Stimulated activated CD4-positive, alpha-beta T cell treated with anti-CD3 and anti-CD28 coated beads, Interleukin-1b, Interleukin-23, amount 100 ng/mL, for 24 hours (primary cell): ENCODE measurements around the gene ANXA4.
A peak's percentile ranks its signal among the peaks of the same experiment; 100 is the strongest.
"Not testable (repeated sequence)": the region's sequence is repeated elsewhere in the genome, so short reads cannot be mapped to it uniquely, and the experiment has no call there.

Source experiments
- DNase-seq, 4 experiments: peaks; one replicate each; pipeline ENCODE4 v3.0.0-alpha.2; 2020; ENCODE audit warnings: low read depth in 4 of 4, low spot score in 1 of 4

Gene ANXA4

DNA sequence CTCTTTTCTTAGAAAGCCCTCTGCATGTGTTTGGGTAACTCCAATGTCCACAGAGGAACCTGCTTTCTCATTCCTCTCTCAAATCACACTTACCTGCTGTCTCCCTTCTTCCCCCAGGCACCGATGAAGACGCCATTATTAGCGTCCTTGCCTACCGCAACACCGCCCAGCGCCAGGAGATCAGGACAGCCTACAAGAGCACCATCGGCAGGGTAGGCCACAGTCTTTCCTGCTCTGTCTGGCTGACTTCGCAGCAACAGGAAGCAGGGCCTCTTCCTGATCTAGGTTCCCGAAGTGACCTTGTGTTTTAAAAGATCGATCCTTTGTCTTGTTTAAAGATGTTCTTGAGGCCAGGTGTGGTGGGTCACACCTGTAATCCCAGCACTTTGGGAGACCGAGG lies 62.5 kb downstream of the ANXA4 start:
- no peak for DNase-seq

DNA sequence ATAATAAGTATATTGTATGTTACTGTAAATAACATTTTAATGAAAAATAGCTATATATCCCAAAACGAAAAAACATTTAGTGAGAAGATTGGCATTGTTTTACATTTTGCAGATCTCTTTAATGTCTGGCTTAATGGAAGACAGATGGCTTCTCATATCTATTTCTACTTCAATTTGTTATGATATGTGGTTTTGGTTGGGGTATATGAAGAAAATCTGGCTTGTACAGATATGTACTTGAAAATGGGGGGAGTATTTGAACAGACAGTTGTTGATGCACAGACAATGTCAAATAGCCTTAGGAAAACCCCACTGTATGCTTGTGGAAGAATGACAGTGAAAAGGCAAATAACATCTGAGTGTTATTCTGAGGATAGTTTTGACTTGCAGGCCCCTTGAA lies 64.0 kb downstream of the ANXA4 start:
- DNase-seq: no peak

DNA sequence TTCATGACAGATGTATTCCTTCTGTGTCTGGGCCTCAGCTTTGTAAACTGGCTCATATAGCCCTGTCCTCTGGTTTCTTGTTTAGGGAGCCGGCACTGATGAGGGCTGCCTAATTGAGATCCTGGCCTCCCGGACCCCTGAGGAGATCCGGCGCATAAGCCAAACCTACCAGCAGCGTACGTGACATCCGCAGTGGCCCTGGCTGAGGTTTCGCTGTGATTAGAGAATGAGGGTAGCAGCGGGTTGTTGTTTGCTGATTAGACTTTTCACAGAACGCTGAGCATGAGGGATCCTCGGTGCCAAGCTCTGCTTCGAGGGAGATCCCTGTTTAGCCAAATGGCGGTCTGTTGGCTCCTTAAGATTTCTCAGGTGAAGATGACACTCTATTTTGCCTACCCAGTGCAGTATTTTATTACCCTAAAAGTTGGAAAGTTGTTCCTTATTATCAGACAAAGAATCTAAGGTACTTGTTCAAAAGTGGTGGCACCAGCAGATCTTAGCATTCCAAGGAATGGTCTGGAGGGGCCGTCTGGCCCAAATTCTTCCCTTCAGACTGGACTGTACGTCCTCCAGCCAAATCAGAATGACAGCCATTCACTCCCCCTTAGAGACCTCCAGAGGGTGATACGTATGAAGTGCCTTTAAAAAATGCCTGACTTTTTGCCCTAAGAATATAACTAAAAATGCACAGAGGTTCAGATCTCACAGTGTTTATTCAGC lies 66.0 kb downstream of the ANXA4 start:
- no peak for DNase-seq

DNA sequence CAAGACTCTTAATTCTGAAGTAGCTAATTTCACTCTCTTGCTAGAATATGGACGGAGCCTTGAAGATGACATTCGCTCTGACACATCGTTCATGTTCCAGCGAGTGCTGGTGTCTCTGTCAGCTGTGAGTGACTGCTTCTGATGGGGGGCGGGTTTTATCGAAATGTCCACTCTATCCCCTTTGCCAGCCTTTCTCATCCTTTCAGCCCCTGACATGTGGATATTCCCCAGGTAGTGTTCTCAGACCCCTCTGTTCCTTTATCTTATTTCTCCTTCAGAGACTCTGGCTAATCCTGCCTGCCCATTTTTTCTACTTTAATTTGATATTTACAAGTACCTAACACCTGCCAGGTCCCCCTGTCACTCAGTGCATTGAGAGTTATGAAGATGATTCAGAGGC lies 68.6 kb downstream of the ANXA4 start:
- DNase-seq: no peak

DNA sequence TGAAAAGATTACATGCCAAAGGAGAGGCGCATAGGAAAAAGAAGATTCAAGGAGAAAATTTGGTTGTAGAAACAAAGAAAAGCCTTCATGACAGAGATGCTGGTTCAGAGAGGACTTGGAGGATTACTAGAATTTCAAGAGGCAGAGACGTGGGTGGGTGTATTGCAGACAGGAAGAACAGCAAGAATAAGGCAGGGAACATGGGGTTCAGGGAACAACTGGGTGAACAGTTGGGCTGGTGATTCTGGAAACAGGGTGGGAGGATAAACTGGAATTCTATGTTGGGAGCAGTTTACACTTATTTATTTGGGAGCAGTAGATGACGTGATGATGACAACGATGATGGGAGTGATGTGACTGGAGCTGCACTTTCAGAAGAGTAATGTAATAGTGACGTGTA lies 69.1 kb downstream of the ANXA4 start:
- DNase-seq: no peak

GRCh38 chr2:69811591-69811990 lies 69.7 kb downstream of the ANXA4 start:
- DNase-seq: no peak

DNA sequence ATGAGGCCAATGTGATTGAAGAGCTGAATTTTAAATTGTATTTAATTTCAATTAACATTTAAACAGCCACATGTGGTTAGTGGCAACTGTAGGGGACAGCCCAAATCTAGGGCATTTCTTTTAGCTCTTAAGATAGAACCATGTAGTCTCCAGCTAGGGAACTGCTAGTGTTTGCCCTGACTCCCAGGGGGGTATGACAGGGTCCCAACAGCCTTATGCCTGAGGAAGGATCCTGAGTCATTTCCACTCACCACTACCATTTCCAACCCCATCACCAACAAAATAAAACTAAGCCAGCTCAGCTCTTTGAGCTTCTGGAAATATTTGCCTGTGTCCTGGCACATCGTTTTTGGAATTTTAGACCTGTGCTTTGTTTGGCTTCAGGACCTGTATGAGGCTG lies 73.8 kb downstream of the ANXA4 start:
- no peak for DNase-seq

GRCh38 chr2:69816923-69817542 lies 75.1 kb downstream of the ANXA4 start:
- DNase-seq: peak; percentile 25 to 59 (median 42)

GRCh38 chr2:69817729-69818501 lies 76.0 kb downstream of the ANXA4 start:
- DNase-seq: no peak

DNA sequence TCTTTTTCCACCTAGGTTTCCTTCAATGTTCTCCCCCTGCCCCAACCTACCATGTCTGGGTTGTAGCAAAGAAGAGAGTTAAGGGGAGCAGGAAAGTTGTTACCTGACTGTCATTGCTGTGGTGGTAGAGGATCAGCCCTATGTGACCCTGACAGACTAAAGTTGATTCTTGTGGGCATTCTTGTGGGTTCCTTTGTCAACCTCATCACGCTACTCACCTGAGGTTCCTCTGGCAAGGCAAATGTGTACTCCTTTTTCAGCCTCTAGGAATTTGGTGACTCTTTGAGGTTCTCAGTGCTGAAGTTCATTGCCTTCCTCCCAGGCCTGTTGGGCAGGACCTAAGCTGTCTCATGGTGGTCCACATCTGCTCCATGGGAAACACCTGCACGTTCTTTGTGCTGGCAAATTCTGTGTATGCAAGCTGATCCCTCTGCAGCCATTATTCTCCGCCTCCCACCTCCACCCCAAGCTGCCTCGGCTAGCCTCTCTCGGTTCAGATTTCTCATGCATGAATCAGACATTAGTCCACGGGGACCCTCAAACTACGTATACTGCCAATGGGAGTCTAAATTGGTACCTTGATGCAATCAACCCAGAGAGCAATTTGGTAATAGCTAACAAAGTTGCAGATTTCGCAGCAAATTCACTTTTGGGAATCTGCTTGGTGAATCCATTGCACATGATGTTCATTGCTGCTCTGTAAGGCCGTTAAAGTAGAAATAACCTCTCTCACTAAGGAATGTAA lies 86.0 kb downstream of the ANXA4 start:
- DNase-seq: no peak

DNA sequence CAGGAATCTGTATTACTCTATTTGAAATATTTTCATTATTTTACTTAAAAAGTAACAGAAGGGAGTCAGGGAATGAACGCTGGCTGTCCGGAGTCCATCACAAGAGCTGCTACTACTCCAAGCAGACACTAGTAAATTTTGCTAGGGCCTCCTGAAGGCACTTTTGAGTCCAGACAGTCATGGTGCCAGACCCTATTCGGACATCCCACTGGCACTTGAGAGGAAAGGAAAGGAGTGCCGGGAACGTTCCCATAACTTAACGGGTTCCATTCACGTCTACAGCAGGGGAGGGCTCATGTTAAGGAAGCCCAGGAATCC lies 87.0 kb downstream of the ANXA4 start:
- no peak for DNase-seq

DNA sequence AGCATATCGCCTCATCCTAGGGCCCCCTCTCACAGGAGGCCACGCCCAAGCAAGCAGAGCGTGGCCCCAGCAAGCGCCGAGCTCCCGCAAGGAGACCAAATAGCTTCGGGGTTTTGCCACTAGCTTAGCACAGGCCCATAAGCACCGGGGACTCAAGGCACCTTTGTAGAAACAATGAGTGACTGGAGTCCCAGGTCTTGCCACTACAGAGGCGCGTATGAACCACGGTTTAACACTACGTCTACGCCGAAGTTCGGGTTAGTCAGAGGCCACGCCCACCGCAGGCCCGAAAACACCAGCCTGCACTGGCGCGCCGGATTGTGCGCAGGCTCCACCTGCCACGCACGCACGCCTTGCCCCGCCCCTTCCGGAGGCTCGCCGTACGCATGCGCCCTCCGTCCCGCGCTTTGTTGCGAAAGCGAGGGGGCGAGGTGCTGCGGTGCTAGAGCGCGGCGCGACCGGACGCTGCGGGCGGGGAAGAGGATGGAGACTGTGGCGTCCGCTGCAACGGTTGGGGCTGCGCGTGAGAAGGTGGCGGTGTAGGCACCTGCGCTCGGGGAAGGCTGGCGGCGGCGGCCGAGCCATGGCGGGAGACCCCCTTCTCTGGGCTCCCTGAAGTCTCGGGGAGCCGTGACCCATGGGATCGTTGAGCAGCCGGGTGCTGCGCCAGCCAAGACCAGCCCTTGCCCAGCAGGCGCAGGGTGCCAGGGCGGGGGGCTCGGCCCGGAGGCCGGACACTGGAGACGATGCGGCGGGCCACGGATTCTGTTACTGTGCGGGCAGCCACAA lies 87.5 kb downstream of the ANXA4 start, which contains the start of gene GMCL1:
GMCL1 (plus strand) TSS at position 405 of the 789 bp plus-strand sequence; CDS start at position 638, 233 bp downstream.
- peak; percentile 97 to 98 (median 98) for DNase-seq

- peak; percentile 4 to 13 (median 12) for DNase-seq
Observed at GRCh38 chr2:69830045-69830905, 88.3 kb downstream of the ANXA4 start.

DNA sequence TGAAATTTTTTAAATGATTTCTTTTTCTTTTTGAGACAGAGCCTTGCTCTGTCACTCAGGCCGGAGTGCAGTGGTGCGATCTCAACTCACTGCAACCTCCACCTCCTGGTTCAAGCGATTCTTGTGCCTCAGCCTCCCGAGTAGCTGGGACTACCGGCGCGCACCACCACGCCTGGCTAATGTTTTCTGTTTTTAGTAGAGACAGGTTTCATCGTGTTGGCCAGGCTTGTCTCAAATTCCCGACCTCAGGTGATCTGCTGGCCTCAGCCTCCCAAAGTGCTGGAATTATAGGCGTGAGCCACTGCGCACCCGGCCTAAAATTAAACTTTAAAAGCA lies 88.9 kb downstream of the ANXA4 start:
- DNase-seq: not testable (repeated sequence)

- DNase-seq: no peak
Observed at GRCh38 chr2:69831354-69831905, 89.5 kb downstream of the ANXA4 start.

- no peak for DNase-seq
Observed at GRCh38 chr2:69833752-69834151, 91.8 kb downstream of the ANXA4 start.

DNA sequence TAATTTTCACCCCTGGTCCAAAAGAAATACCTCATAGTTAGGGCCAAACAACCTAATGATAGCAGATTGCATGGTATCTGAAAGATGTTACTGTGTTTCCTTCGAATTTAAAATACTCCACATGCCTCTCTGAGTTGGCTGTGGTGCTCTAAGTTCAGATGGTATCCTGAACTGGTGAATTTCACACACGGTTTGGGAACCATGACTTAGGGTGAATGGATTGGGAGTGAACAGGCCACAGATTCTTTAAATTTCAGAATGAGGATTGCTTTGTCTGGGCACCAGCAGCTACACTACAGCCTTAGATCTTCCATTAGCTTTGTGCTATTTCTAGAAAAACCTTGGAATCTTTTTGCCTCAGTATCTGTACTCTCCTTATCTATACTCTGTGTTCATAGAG lies 93.7 kb downstream of the ANXA4 start:
- no peak for DNase-seq

DNA sequence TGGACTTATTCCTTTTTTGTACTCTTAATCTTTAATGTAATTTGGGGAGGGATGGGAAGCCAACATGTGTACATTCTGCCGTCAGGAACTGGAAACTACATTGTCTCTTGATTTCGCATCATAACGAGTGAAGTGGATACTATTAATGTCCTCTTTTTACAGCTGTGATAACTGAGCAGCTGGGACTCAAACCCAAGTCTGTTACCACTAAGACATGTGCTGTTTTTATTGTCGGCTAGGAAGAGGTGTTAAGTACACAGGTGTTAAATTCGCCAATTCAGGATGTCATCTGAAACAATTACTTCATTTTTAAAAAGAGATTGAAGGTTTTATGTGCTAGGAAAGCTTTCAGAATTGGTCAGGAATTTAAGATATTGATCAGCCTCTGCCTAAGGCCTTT lies 94.4 kb downstream of the ANXA4 start:
- no peak for DNase-seq

DNA sequence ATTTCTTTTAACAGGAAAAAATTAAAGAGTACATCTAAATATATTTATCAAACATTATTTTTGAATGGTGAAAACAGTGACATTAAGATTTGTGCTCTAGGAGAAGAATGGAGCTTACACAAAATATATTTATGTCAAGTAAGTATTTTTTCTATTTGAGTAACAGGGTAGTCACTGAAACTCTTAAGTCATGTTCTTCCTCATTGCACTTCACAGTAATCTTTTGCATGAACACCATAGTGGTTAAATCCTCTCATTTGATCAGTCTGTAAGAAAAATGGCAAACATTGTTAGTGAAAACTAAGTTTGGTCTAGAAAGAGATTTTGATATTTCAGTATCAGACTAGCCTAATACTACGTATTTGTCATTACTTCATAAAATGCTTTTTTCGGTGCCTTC lies 95.6 kb downstream of the ANXA4 start:
- DNase-seq: no peak

- DNase-seq: no peak
Observed at GRCh38 chr2:69843993-69844392, 102.1 kb downstream of the ANXA4 start.
